Neural cell (in vitro differentiated cells): Measurements from ENCODE around the gene ZNF79.

Experiments
- CTCF ChIP-seq: fragments of 450-650 bp; IDR thresholded peaks from 2 replicates; pipeline ENCODE4 v1.5.1; 2014; ENCODE audit warnings: antibody characterized with exemption, mild to moderate bottlenecking, moderate library complexity; ENCODE audit not compliant: poor library complexity, severe bottlenecking
- EP300 ChIP-seq: fragments of 450-650 bp; conservative IDR thresholded peaks from 2 replicates; pipeline ENCODE4 v1.6.1; 2014; ENCODE audit warnings: antibody characterized with exemption, mild to moderate bottlenecking, moderate library complexity; ENCODE audit not compliant: poor library complexity, severe bottlenecking
- EZH2 ChIP-seq: fragments of 200-600, 300-800 bp; shearing (Covaris generic), sonication (generic); IDR thresholded peaks from 2 replicates; pipeline ENCODE4 v1.6.1; 2014; ENCODE audit warnings: antibody characterized with exemption, low read length, borderline replicate concordance, mild to moderate bottlenecking; ENCODE audit not compliant: insufficient read depth, poor library complexity, severe bottlenecking
- MXI1 ChIP-seq: fragments of 450-650 bp; conservative IDR thresholded peaks from 2 replicates; pipeline ENCODE4 v1.6.1; 2014; ENCODE audit warnings: antibody characterized with exemption, mild to moderate bottlenecking; ENCODE audit not compliant: poor library complexity, severe bottlenecking
- POLR2AphosphoS5 ChIP-seq: IDR thresholded peaks from 2 replicates; pipeline ENCODE4 v1.6.1; 2012
- RAD21 ChIP-seq: fragments of 450-650 bp; conservative IDR thresholded peaks from 2 replicates; pipeline ENCODE4 v1.6.1; 2014; ENCODE audit warnings: antibody characterized with exemption, mild to moderate bottlenecking, moderate library complexity
- REST ChIP-seq: IDR thresholded peaks from 2 replicates; pipeline ENCODE4 v1.6.1; 2012; ENCODE audit warnings: borderline replicate concordance
- SMC3 ChIP-seq: fragments of 450-650 bp; conservative IDR thresholded peaks from 2 replicates; pipeline ENCODE4 v1.6.1; 2014; ENCODE audit warnings: antibody characterized with exemption, mild to moderate bottlenecking, moderate library complexity; ENCODE audit not compliant: poor library complexity
- TAF1 ChIP-seq: IDR thresholded peaks from 2 replicates; pipeline ENCODE4 v1.6.1; 2012; ENCODE audit warnings: low read depth

- TF ChIP-seq CTCF (no peak), POLR2AphosphoS5 (no peak), EZH2 (no peak), REST (no peak), TAF1 (no peak), EP300 (no peak), MXI1 (no peak), RAD21 (no peak), SMC3 (no peak)
These were observed 33.2 kb downstream of the ZNF79 start for GRCh38 chr9:127457191-127457878.
